Measurements from ENCODE around the gene SIAH3.
"Not testable (repeated sequence)": the region's sequence is repeated elsewhere in the genome, so short reads cannot be mapped to it uniquely, and the experiment has no call there.

Gene SIAH3, protein sequence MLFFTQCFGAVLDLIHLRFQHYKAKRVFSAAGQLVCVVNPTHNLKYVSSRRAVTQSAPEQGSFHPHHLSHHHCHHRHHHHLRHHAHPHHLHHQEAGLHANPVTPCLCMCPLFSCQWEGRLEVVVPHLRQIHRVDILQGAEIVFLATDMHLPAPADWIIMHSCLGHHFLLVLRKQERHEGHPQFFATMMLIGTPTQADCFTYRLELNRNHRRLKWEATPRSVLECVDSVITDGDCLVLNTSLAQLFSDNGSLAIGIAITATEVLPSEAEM

DNA sequence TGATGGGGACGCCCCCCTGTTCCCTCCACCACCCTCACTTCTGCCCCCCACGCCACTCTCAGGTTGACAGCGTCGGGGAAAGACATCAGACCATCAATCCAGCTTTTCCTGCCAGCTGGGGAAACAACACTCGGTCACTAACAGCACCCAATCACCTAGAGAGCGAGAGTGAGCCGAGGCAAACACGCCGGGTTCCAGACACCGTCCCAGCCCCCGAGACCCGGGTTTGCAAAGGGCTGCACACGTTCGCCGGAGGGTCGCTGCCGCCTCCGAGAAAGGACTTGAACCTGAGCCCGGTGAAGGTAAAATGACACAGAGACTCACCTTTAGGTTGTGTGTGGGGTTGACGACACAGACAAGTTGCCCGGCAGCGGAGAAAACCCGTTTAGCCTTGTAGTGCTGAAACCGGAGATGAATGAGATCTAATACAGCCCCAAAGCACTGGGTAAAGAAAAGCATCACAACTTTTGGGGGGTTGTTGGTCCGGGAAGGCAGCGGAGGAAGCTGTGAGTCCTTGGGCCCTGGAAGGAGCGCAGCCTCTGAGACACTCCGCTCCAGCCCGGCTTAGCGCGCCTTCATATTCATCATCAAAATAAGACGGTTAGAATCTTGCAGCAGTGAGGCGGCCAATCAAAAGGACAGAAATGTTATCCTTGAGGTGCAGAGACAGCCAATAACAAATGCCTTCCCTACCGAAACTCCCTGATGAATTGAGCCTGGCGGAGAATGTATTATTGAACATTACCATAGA is at the start of gene SIAH3:
Gene SIAH3 (minus strand): TSS at position 583 of the 751 bp plus-strand sequence. CDS start 124 bp downstream, at position 459.
- no peak for DNase-seq

DNA sequence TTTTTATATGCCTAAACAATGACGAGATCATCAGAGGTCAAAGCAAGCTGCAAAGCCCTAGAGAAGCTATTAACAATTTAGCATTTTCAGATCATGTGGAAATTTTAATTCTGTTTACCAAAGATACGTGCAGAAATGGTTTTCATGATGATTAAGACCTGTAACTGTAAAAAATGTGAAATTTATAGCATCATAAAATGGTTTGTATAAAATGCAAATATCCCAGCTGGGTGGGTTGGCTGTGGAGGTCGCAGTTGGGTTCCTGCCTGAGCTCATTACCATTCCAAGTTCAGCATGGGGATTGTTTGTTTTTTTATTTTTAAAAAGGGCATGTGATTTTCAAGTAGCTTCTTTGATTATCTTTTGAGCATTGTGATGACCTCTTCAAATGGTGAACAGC is 47.9 kb upstream of the SIAH3 start:
- DNase-seq = no peak

DNA sequence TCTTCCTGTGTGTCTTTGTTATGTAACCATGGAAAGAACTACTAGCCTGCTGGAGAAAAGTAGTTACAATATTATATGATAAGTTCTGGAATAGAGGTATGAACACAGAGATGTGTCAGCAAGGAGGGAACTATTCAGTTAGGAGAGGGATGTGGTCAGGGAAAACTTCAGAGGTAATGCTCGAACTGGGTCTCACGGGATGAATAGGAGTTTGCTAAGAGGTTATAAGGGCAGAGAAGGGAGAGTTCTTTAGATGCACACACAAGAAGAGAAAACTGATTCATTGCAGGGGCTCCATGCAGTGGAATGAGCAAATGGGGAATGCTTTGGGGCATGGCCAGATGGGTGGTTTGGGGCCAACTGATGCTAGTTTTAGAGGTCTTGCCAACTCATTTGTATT is 46.0 kb upstream of the SIAH3 start:
- DNase-seq = no peak

DNA sequence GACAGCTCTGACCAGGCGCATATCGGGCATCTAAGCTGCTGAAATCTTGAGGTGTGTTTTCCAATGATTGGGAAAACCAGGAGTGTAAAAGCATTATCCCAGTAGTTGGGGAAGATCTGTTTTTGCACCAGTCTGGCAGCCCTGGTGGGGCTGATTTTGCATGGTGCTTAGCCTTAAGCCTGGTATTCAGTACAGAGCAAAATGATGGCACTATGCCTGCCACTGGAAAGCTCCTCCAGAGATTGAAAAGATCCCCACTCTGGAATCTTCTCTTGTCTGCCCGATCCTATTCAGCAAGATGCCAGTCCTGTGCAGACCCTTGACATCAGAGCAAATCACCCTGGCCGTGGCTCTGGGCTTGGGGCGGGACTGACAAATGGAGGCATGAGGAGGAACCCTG is 44.7 kb upstream of the SIAH3 start:
- no peak for DNase-seq

DNA sequence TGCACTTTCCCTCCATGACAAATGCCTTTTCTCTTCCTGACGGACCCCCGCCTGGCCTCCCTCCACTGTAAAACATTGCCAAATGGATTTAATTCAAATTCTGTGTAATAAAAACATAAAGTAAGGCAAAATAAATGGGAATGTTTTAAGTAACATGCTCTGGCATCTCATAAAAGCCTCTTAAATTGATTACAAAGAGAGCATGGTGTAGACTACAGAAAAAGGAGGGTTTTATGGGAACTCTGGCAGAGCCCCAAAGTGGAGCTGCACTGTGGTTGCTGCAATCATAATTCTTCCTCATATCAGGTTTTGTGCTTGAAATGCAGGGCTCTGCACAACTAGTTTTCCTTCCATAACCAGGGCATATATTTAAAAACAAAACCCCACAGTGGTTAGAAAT is 44.3 kb upstream of the SIAH3 start:
- DNase-seq = no peak

DNA sequence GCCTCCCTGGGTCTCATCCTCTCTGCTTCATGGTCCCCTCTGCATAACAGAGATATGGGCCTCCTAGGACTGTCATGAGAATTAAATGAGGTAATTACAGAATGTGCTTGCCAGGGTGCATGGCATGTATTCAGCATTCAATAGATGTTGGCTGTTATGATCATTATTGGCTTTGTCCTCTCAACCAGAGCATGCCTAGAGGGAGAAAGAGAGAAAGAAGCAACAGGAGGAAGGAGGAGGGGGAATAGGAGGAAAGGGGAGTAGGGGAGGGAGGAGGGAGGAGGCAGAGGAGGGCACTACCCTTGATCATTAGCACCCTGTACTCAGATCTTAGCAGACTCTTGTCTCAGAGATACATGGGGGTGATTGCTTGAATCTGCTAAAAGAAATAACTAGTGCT is 41.0 kb upstream of the SIAH3 start:
- DNase-seq = no peak

DNA sequence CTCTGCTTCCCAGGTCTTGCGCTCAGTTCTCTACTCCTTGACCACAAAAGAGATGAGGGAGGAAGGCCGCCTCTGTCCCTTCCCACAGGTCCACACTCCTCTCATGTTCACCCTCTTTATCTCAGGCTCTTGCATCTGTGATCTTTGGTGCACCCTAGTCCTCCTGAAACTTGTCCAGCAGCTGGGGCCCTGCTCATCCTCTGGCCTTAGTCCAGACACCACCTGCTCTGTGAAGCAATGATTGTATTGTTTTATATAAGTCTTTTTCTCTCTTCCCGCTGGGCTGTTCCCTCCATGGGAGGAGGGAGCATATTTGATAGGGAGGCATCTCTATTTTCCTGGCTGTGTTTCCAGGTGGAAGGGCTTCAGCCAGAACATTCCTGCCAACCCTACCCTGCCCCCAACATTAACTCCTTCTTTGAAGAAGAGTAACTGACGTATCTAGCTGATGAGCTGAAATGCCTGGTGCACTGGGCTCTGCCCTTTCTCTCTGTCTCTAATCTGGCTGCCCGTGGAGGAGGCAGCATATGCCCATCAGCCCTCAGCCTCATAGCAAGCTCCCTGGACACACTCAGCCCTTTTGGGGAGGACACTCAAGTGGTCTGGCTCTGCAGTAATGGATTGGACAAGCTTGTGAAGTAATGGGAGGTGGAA is 38.2 kb upstream of the SIAH3 start:
- no peak for DNase-seq

DNA sequence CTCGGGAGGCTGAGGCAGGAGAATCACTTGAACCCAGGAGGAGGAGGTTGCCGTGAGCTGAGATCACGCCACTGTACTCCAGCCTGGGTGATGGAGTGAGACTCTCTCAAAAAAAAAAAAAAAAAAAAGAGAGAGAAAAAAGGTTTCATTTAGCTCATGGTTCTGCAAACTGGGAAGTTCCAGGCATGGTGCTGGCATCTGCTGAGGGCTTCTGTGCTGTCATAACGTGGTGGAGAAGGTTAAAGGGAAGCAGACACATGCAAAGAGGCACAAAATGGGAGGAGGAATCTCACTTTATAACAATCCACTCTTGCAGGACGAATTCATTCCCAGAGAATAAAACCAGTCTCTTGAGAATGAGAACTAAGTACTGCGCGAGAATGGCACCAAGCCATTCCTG is 34.9 kb upstream of the SIAH3 start:
- no peak for DNase-seq

DNA sequence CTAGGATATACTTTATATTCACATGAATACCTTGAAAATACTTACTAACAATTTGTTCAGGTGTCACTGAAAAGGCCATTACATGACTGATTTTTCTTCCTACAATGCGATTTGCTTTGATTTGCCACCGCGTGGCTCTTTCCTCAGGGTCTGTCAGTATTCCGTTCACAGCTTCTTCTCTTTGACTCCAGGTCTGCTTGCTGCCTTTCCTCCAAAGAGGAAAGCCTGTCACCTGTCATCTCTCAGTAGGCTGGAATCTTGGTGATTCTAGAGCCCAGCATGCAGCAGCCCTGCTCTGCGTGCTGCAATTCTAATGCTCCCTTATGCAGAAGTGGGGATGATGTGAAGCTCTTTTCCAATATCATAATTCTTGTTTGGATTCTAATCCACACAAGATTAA is 33.6 kb upstream of the SIAH3 start:
- no peak for DNase-seq

DNA sequence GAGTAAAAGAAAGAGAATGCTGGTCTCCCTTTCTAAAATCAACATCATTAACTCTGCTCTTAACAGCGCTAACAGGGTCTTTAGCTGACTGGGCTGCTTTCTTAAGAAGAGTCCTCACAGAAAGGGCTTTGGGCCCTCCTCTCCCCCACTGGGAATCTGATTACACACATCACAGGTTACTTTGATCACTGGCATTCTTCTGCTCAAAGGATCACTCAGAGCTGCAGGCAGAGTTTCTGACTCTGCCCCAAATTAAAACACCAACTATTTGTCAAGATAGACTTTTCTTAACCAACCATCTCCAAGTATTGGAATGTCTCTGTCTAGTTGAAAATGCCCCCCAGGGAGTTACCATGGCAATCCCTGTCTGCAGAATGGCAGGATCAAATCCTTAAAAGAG is 31.1 kb upstream of the SIAH3 start:
- DNase-seq = no peak

DNA sequence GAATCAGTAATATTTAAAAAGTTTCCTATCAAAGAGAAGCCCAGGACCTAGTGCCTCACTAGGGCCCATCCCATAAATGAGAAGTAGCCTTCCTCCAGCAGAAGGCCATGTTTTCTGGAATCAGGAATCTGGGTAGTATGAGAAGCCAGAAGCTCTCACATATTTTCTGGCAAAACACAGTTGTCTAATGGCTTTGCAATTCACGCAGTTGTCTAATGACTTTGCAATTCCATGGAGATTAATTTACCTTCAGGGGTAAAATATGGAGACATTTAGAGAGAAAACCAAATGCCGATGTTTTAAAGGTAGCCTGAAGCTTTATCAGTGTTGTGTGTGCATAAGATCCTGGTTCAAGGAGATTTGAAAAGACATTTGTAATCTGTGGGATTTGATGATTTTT is 29.8 kb upstream of the SIAH3 start:
- DNase-seq = no peak

DNA sequence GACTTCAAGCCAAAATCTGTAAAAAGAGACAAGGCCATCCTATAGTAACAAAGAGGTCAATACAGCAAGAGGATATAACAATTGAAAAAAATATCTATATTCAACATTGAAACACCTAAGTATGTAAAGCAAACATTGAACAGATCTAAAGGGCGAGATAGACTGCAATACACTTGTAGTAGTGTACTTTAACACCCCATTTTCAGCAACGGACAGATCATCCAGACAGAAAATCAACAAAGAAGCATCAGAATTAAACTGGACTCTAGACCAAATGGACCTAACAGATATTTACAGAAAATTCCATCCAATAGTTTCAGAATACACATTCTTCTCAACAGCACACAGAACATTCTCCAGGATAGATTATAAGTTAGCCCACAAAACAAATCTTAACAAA is 28.7 kb upstream of the SIAH3 start:
- DNase-seq = no peak

DNA sequence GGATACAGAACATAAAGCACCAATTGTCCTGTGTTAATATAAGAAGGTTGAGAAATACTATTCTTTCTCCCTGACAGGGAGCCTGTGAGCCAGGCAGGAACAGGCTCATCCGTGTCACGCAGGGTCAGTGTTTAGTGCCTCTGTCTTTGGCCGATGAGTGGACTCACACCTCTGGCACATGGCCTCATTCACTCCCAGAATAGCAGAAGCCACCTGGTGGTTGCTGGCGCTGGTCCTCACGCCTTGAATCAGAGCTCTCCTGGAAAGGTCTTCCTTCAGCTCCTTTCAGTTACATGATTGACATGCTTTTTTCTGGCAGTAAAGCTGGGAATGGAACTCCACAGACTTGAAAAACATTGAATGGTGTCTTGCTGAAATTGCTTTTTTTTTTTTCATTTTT is 28.1 kb upstream of the SIAH3 start:
- DNase-seq = no peak

DNA sequence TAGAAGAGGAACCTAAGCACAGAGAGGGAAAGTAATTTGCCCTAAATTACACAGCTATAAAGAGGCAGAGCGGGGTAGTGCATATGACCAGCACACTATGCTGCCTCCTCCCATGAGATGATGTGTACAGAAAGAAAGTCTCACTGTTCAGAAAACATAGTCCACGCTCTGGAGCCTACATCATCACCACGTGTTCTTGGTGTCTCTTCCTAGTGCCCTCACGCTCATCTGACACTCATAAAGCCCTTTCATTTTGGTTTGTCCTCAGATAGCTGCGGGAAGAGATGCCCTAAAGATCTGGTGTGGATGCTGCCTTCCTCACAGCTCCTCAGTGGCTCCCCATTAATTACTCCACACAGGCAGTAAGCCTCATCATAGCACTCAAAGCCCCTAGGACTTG is 27.4 kb upstream of the SIAH3 start:
- no peak for DNase-seq

DNA sequence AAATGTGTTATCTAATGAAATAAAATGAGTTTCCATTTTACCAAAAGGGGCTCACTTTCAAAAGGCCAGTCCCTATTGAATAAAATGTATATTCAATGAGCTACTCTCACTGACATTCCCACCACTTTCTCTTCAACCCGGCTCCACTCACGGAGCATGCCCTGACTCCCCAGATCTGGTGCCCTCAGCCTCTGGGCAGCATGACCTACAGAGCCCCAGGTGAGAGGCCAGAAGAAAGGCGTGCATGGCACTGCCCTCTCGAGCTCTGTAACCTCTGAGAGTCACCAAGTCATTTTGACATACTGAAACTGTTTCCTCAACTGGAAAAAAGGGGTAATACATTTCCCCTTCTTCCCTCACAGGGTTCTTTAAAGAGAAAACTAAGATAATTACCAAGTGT is 25.2 kb upstream of the SIAH3 start:
- DNase-seq = no peak

DNA sequence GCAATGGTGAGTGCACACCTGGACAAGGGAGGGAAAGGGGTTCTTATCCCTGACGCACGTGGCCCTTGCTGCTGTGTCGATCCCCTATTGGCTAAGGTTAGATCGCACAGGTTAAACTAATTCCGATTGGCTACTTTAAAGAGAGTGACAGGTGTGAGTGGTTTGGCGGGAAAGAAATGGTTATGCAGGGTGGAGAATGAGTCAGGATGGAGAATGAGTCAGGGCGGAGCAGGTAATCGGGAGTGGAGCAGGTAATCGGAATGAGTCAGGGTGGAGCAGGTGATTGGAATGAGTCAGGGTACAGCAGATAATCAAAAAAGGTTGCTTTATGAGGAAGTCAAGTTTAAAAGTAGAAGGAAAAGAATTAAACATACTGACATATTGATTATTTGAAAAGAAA is 24.4 kb upstream of the SIAH3 start:
- no peak for DNase-seq

DNA sequence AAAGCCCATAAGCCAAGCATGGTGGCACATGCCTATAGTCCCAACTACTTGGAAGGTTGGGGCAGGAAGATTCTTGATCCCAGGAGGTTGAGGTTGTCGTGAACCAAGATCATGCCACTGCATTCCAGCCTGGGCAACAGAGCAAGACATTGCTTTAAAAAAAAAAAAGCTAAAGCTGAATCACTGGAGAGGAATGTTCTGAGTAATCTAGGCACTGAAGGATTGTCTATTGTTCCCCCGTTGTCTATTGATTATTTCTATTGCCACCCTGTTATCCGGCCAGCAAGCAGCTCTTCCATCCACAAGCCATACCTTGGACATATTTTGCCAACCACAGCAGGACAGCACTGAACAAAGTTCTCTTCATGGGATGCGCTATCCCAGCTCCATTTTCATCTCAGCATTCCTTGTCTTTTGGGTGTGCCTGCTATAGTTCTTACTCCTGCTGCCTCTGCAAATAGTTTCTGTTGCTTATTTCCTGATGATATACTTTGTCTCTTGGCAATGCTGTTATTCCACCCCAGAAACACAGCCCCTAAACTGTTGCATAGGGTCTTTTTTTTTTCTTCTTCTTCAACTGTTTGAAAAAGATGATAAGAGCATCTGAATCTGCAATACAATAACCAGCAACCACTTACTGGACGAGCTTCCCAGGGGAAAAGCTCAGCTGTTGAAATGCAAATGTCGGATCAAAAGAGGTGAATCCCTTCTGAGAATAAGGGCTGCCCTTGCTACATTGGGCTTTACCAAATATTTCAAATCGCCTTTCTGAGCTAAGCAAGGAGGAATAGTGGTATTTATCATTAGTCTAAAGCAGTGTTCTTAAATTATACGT is 22.2 kb upstream of the SIAH3 start:
- no peak for DNase-seq

DNA sequence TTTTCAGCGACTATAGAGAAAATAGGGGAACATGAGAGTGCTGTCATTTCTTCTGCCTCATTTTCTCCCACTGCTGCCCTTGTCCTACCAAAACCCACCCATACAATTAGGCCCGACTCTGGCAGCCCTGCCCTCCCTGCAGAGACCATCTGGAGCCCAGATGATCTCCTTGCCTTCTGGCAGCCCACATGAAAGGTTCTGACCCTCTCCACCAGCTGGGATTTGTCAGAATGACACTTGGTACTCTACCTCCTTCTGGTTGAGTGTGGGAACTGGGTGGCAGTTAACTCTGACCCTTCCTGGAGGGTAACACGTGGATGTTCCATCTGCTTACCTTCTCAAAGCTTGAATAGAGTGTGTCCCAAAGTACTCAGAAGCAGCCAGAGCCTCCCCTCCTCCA is 21.0 kb upstream of the SIAH3 start:
- no peak for DNase-seq

DNA sequence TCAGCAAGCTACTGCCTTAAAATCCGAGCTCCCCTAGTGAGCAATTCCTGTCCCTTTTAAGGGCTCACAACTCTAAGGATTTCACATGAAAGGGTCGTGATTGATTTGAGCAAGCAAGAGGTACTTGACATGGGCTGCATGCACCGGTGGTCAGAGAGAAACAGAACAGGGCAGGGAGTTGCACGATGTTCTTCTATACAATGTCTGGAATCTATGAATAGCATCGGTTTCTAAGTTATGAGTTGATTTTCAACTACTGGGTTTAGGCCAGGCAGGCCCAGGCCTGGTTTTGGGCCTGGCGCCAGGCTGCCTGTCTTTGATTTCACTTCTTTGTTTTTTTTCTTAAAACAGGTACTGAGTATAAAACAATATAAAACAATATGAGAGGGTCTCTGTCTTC is 19.6 kb upstream of the SIAH3 start:
- not testable (repeated sequence) for DNase-seq

DNA sequence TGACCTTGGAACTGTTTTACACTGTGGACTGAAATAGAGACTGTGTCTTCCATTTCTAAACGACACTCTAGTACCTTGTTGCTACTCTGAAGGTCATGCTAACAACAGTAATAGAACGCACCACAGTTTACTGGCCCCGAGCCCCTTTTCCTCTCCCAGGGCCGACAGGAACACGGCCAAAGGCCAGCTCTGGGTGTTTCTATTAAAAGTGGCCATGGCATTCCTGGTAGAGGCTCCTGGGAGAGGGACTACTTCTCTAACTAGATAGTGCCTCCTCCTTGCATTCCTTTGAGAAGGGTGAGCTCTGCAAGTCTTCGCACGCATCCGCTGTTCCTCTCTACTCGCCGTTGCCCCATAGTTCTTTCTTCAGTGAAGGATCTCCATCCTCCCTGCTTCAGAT is 18.7 kb upstream of the SIAH3 start:
- DNase-seq = no peak

DNA sequence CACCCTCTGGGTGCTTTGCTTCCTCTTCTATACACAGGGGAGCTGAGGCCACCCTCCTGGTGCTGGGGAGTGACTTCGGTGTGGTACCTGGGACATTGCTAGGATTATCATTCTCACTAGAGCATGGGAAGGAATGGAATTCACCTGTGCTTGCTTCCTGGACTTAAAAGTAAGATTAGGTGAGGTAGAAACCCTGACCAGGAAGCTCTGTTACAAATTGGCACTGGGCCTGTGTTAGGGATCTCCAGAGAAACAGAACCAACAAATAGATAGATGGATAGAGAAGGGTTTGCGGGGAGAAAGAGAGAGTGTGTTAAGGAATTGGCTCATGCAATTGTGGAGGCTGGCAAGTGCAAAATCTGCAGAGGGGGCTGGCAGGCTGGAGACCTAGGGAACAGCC is 13.9 kb upstream of the SIAH3 start:
- no peak for DNase-seq

DNA sequence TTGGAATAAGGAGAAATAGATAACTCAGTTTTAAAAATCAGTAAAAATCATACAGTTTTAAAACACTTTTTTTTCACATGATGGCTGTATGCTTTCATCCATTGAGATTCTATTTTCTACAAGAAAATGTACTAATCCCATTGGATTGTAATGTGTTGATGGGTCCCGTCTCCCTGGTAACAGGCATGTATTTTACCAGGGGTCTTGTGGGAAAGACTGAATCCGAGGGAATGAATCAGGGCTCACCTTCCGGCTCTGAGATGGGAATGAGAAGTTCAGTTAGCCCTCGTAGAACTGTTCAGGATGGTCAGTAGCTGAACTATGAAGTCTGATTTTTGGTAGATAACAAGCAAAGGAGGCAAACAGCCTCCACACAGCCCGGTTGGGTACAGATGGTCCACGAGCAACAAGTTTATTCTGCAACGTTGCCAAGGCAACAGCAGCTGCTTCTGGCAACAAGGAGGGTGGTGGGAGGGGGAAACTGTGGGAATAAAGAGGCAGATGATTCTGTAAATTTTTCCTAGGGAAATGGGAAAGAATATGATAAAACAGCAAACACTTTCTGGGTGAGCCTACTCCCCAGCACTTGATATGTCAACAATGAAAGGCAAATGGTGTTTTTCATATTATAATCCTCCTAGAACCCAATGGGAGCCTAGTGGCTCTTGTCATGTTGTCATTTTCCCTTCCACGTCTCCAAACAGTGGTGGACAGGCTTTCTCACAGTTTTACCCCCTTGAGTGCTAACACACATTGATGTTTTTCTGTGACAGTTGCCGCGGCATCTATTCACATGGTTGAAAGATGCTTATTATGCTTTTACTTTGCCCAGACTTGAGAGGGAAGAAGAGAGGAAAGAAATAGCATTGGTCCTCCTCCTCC is 12.4 kb upstream of the SIAH3 start:
- no peak for DNase-seq
